GM23248 (cell line): ENCODE measurements around the gene ERN1. TPM values are rescaled to one million over a fixed set of nuclear protein-coding genes. Genes with fewer than 3 reads are reported as not detected.

Source experiments
- DNase-seq: peaks from one replicate; pipeline ENCODE4 v3.0.0-alpha.2; 2015
- H2AFZ ChIP-seq: fragments of 200-600 bp; sonication (generic); 2 replicates; pipeline ENCODE4 v1.6.1; 2016; ENCODE audit warnings: antibody characterized with exemption
- H3F3A ChIP-seq: fragments of 200-600 bp; sonication (generic); 2 replicates; pipeline ENCODE4 v1.6.1; 2016; ENCODE audit warnings: mild to moderate bottlenecking, antibody characterized with exemption, mixed run types; ENCODE audit not compliant: insufficient read depth
- H3K27ac ChIP-seq: fragments of 200-600 bp; sonication (generic); 2 replicates; pipeline ENCODE4 v1.5.1; 2016; ENCODE audit warnings: mild to moderate bottlenecking
- H3K27me3 ChIP-seq: fragments of 200-600 bp; sonication (generic); replicated peaks from 2 replicates; pipeline ENCODE4 v1.6.1; 2016; ENCODE audit warnings: mild to moderate bottlenecking; ENCODE audit not compliant: insufficient read depth
- H3K36me3 ChIP-seq: fragments of 200-600 bp; sonication (generic); 2 replicates; pipeline ENCODE4 v1.6.1; 2016; ENCODE audit warnings: low read depth, mild to moderate bottlenecking
- H3K4me1 ChIP-seq: fragments of 200-600 bp; sonication (generic); 2 replicates; pipeline ENCODE4 v1.6.1; 2016; ENCODE audit warnings: mild to moderate bottlenecking; ENCODE audit not compliant: insufficient read depth
- H3K4me2 ChIP-seq: fragments of 200-600 bp; sonication (generic); one replicate; pipeline ENCODE4 v1.6.1; 2016; ENCODE audit warnings: mild to moderate bottlenecking; ENCODE audit not compliant: unreplicated experiment
- H3K4me3 ChIP-seq: fragments of 200-600 bp; sonication (generic); 2 replicates; pipeline ENCODE4 v1.5.1; 2016; ENCODE audit warnings: mild to moderate bottlenecking
- H3K79me2 ChIP-seq: fragments of 200-600 bp; sonication (generic); 2 replicates; pipeline ENCODE4 v1.6.1; 2016; ENCODE audit warnings: mild to moderate bottlenecking; ENCODE audit not compliant: insufficient read depth
- H3K9ac ChIP-seq: fragments of 200-600 bp; sonication (generic); 2 replicates; pipeline ENCODE4 v1.6.1; 2016; ENCODE audit warnings: mild to moderate bottlenecking
- H3K9me2 ChIP-seq: fragments of 200-600 bp; sonication (generic); 2 replicates; pipeline ENCODE4 v1.6.1; 2016; ENCODE audit warnings: mixed run types, mild to moderate bottlenecking, moderate library complexity; ENCODE audit not compliant: insufficient read depth
- H3K9me3 ChIP-seq: fragments of 200-600 bp; sonication (generic); one replicate; pipeline ENCODE4 v1.6.1; 2017; ENCODE audit warnings: low read depth
- H4K20me1 ChIP-seq: fragments of 200-600 bp; sonication (generic); 2 replicates; pipeline ENCODE4 v1.6.0; 2016; ENCODE audit not compliant: insufficient read depth
- EZH2 ChIP-seq: fragments of 200-600 bp; sonication (generic); IDR thresholded peaks from 2 replicates; pipeline ENCODE4 v1.6.1; 2018; ENCODE audit warnings: antibody characterized with exemption, mild to moderate bottlenecking; ENCODE audit not compliant: insufficient read depth, poor library complexity, severe bottlenecking
- EZH2phosphoT487 ChIP-seq: fragments of 200-600 bp; sonication (generic); IDR thresholded peaks from 2 replicates; pipeline ENCODE4 v1.6.1; 2018; ENCODE audit warnings: antibody characterized with exemption, moderate library complexity, mild to moderate bottlenecking, low read depth; ENCODE audit not compliant: insufficient read depth
- WGBS, 2 experiments: methylation state at CpG; one replicate each; pipeline ENCODE4 v1.1.6; 2015 to 2017; ENCODE audit warnings: low lambda C conversion rate in 2 of 2, low coverage in 1 of 2; ENCODE audit errors: missing lambda C conversion rate in 2 of 2; 5-methylcytosine and 5-hydroxymethylcytosine counted together
- in situ Hi-C: fragments of 300-500 bp; cut with MboI; formaldehyde crosslinking; loops from 2 replicates; pipeline ENCODE4 v1.15.0; 2020
- polyA plus RNA-seq: library from polyadenylated mRNA; unstranded; fragments of >200 nt; fragmentation: Nextera tagmentation; extraction: Ambion mirVana; gene quantifications from 2 replicates; pipeline ENCODE4 v1.2.1, GENCODE V29; 2016
- total RNA-seq: library from RNA; depleted of rRNA; stranded (reverse); fragments of >200 nt; shearing (Covaris generic); gene quantifications from 2 replicates; pipeline ENCODE4 v1.2.3, GENCODE V29; 2014

Gene ERN1
- total and polyA plus RNA-seq, 2 experiments from 2014 or later = 5.8 to 9.9 TPM

GRCh38 chr17:64053101-64053500 lies 76.8 kb downstream of the ERN1 start:
- Histone ChIP-seq H3K36me3 (peaks cover 4% of the 10 kb centered on the region), H2AFZ (no peak overlapping the region), H3K27ac (no peak overlapping the region), H3K4me2 (no peak overlapping the region), H3K4me3 (no peak overlapping the region), H3K9ac (no peak overlapping the region), H4K20me1 (no peaks in the 10 kb centered on the region), H3F3A (no peaks in the 10 kb centered on the region), H3K79me2 (no peaks in the 10 kb centered on the region), H3K27me3 (no peaks in the 10 kb centered on the region), H3K9me3 (no peaks in the 10 kb centered on the region), H3K4me1 (no peaks in the 10 kb centered on the region), H3K9me2 (no peaks in the 10 kb centered on the region)
- TF ChIP-seq EZH2 = no peak
- no peak for TF ChIP-seq EZH2phosphoT487
- 92 to 93% methylated on average over 10 of the region's 10 CpGs for WGBS, 2 experiments
- in situ Hi-C loops = no loop called here
- no peak for DNase-seq

- 88 to 94% methylated on average over 1 of the region's 1 CpG for WGBS, 2 experiments
- Histone ChIP-seq H3K9ac (no peak overlapping the region), H3K4me1 (no peaks in the 10 kb centered on the region), H3K79me2 (no peaks in the 10 kb centered on the region), H2AFZ (no peak overlapping the region), H4K20me1 (no peaks in the 10 kb centered on the region), H3K9me2 (no peaks in the 10 kb centered on the region), H3K36me3 (no peaks in the 10 kb centered on the region; the same call in none of the 2 replicates), H3K4me2 (no peak overlapping the region), H3K4me3 (no peak overlapping the region), H3K27me3 (no peaks in the 10 kb centered on the region), H3F3A (no peaks in the 10 kb centered on the region), H3K9me3 (no peaks in the 10 kb centered on the region), H3K27ac (no peak overlapping the region)
- DNase-seq = no peak
- in situ Hi-C loops = no loop called here
- TF ChIP-seq EZH2phosphoT487 (no peak), EZH2 (no peak)
Measured at GRCh38 chr17:64051153-64051552, 78.8 kb downstream of the ERN1 start.

GRCh38 chr17:64048805-64049204 lies 81.1 kb downstream of the ERN1 start:
- H2AFZ ChIP-seq = no peak overlapping the region
- H3K27ac ChIP-seq = no peak overlapping the region
- in situ Hi-C loops = no loop called here
- H3K9ac ChIP-seq = no peak overlapping the region
- no peaks in the 10 kb centered on the region for H3K79me2 ChIP-seq
- H3K4me1 ChIP-seq = no peaks in the 10 kb centered on the region
- no peak for TF ChIP-seq EZH2
- H3F3A ChIP-seq = no peaks in the 10 kb centered on the region
- DNase-seq = no peak
- no peaks in the 10 kb centered on the region; the same call in none of the 2 replicates for H3K36me3 ChIP-seq
- no peaks in the 10 kb centered on the region for H4K20me1 ChIP-seq
- no peak overlapping the region for H3K4me2 ChIP-seq
- WGBS, 2 experiments = 96 to 97% methylated on average over 9 of the region's 9 CpGs
- no peak overlapping the region for H3K4me3 ChIP-seq
- no peaks in the 10 kb centered on the region for H3K9me2 ChIP-seq
- H3K9me3 ChIP-seq = no peaks in the 10 kb centered on the region
- H3K27me3 ChIP-seq = no peaks in the 10 kb centered on the region

GRCh38 chr17:64045176-64045575 lies 84.8 kb downstream of the ERN1 start:
- no peaks in the 10 kb centered on the region for H4K20me1 ChIP-seq
- no peaks in the 10 kb centered on the region for H3K9me3 ChIP-seq
- in situ Hi-C loops = no loop called here
- no peaks in the 10 kb centered on the region for H3K79me2 ChIP-seq
- no peak overlapping the region for H3K4me3 ChIP-seq
- TF ChIP-seq EZH2 (no peak), EZH2phosphoT487 (no peak)
- no peaks in the 10 kb centered on the region for H3F3A ChIP-seq
- H3K9ac ChIP-seq = no peak overlapping the region
- no peaks in the 10 kb centered on the region for H3K27me3 ChIP-seq
- H3K4me2 ChIP-seq = no peak overlapping the region
- no peak overlapping the region for H2AFZ ChIP-seq
- DNase-seq = no peak
- H3K36me3 ChIP-seq = no peaks in the 10 kb centered on the region; the same call in 1 of the 2 replicates
- no peak overlapping the region for H3K27ac ChIP-seq
- no peaks in the 10 kb centered on the region for H3K9me2 ChIP-seq
- 88 to 90% methylated on average over 13 of the region's 13 CpGs for WGBS, 2 experiments
- H3K4me1 ChIP-seq = no peaks in the 10 kb centered on the region
